AG04449 (cell line): Measurements from ENCODE around the gene BAHCC1.

ENCODE experiments used
- CTCF ChIA-PET: fragments of 350-600 bp; formaldehyde crosslinking; extraction: SDS; loops from one replicate; lab custom pipeline; 2021; ENCODE audit warnings: antibody characterized with exemption; lab: Yijun Ruan, JAX
- POLR2A ChIA-PET: fragments of 400-600, 350-600 bp; formaldehyde crosslinking; extraction: SDS; loops from one replicate; lab custom pipeline; 2020; ENCODE audit warnings: antibody characterized with exemption, inconsistent platforms; lab: Yijun Ruan, JAX
- DNase-seq: peaks from one replicate; pipeline ENCODE4 v3.0.0-alpha.2; 2010; ENCODE audit warnings: low read depth, low spot score
- H3K4me3 ChIP-seq: 2 replicates; pipeline ENCODE4 v1.5.1; 2011; ENCODE audit warnings: low read depth, mild to moderate bottlenecking, control low read depth, low read length
- CTCF ChIP-seq: IDR thresholded peaks from one replicate; pipeline ENCODE4 v1.5.1; 2011; ENCODE audit warnings: mild to moderate bottlenecking, moderate library complexity, low read length, control low read depth, inconsistent platforms; ENCODE audit not compliant: insufficient read depth; ENCODE audit errors: missing control alignments

The BAHCC1 gene

GRCh38 chr17:81477173-81477572, 81.9 kb downstream of the BAHCC1 start:
- ChIA-PET CTCF (interaction anchor here (8.4 kb wide), 1 partner anchor 222 kb away, joined by 188 read pairs; no protein-coding TSS in a partner anchor), POLR2A (no interaction called here)
- H3K4me3 ChIP-seq = no peak overlapping the region
- TF ChIP-seq CTCF = no peak
- DNase-seq = no peak

DNA sequence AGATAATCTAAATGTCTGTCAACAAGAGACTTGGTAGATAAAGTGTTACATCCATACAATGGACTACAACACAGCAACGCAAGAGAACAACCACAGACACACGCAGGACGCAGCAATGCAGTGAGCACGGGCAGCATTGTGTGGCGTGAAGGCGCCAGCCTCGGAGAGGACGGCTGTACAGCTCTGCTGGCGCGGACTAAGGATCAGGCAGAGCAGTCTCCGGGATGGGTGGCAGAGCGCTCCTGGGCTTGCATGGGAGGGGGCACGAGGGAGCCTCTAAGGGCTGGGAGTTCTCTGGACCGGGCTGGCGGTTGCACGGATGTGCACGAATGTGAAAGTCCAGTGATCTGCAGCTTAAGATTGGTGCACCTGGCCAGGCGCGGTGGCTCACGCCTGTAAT, 82.9 kb downstream of the BAHCC1 start:
- CTCF ChIA-PET = interaction anchor here (0.8 to 8.4 kb wide), 3 partner anchors 41 to 223 kb away, joined by 3 to 188 read pairs (median 4); no protein-coding TSS in a partner anchor
- POLR2A ChIA-PET = no interaction called here
- no peak overlapping the region for H3K4me3 ChIP-seq
- DNase-seq = no peak
- no peak for TF ChIP-seq CTCF

GRCh38 chr17:81479175-81480071, 84.2 kb downstream of the BAHCC1 start:
- TF ChIP-seq CTCF = no peak
- CTCF ChIA-PET = interaction anchor here (1.2 to 8.4 kb wide), 6 partner anchors 43 to 336 kb away, joined by 3 to 188 read pairs (median 4); no protein-coding TSS in a partner anchor
- no peak for DNase-seq
- no peak overlapping the region for H3K4me3 ChIP-seq
- POLR2A ChIA-PET = no interaction called here

GRCh38 chr17:81480140-81481072, 85.1 kb downstream of the BAHCC1 start:
- ChIA-PET POLR2A (no interaction called here), CTCF (interaction anchor here (1.1 to 8.4 kb wide), 8 partner anchors 9 to 337 kb away, joined by 3 to 188 read pairs (median 4); no protein-coding TSS in a partner anchor)
- TF ChIP-seq CTCF = peak; percentile 30
- peak; percentile 23 for DNase-seq
- no peak overlapping the region for H3K4me3 ChIP-seq

DNA sequence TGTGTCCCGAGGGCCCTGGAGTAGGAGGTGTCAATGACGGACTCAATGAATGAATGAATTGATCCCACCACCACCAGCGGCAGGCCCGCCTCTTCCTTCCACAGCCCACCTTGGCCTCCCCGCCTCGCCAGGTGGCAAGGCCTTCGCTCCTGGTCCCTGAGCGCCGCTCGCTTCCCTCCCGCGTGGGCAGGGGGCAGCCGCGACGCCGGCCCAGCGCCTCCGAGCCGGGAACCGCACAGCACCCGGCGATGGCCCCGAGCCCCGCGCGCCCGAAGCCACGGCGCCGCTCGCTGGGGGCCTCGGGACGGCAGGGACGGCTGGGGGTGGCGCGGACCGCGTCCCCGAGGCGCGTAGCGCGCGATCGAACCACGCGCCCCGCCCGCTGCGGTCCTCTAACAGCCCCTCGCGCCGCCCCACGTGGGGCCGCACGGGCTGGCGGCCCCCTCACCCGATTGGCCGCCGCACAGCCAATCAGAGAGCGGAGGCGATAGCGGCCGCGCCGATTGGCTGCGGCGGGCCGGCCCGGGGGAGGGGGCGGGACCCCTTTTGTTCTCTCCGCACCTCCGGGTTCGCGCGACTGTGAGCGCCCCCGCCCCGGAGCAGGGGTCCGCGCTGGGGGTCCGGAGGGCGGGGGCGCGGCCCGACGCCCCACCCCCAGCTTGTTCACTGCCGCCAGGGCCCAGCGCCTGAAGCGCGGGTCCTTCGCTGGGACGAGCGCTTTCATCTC, 86.0 kb downstream of the BAHCC1 start:
- TF ChIP-seq CTCF = no peak
- peak overlapping the region; percentile 51 for H3K4me3 ChIP-seq
- DNase-seq = no peak
- CTCF ChIA-PET = interaction anchor here (1.0 to 8.4 kb wide), 9 partner anchors 10 to 242 kb away, joined by 3 to 188 read pairs (median 5); partner anchors contain the start of genes NDUFAF8 and TEPSIN
- POLR2A ChIA-PET = interaction anchor here (0.9 kb wide), 1 partner anchor 9 kb away, joined by 3 read pairs; no protein-coding TSS in a partner anchor
